Heart left ventricle (tissue), 13 donors: Measurements from ENCODE around the gene RUVBL2.

Experiments
- POLR2A ChIP-seq, 2 donors: fragments of 450-650 bp; IDR thresholded peaks; one replicate each; pipeline ENCODE4 v1.6.1; 2017; ENCODE audit warnings: antibody characterized with exemption in 2 of 2, mild to moderate bottlenecking in 2 of 2, moderate library complexity in 2 of 2
- TF ChIP-seq, protein P1 (sequence below), 12 donors: fragments of 200-600 bp; sonication (generic) in 4 of 12; IDR thresholded peaks; one replicate each; pipeline versions ENCODE4 v1.5.0 to v1.8.0; 2018 to 2022; ENCODE audit warnings: antibody characterized with exemption in 12 of 12, mild to moderate bottlenecking in 5 of 12
- donor health status: ischemic (EF 13 %, LVEDD 7.1; RV severe dilation, severe dysfunction).
- donor health status: DM: no; HTN: yes; CAD: no.
- donor health status: DM: no; HTN: no; CAD: no.
- donor health status: ischemic (EF 25% LVEDD 6.9; RV normal size, moderate dysfunction).
- donor health status: ischemic (EF 25% LVEDD 5.7; RV mildly dilated, moderate dysfunction).
- donor health status: ischemic (EF 35%, LVEDD 5.7; RV mildly dilated, moderate dysfunction).
- donor health status: nonischemic (EF 11% LVEDD 7.7; RV severe dilation, severe dysfunction).
- donor health status: DM: yes; HTN: yes; CAD: no.
- donor health status: PGD.
- donor health status: ischemic (EF 29% LVEDD 5.4; RV normal size, mild dysfunction).
- donor health status: nonischemic (EF 23%, LVEDD 6.1; RV moderate dilation, normal function).

DNA sequence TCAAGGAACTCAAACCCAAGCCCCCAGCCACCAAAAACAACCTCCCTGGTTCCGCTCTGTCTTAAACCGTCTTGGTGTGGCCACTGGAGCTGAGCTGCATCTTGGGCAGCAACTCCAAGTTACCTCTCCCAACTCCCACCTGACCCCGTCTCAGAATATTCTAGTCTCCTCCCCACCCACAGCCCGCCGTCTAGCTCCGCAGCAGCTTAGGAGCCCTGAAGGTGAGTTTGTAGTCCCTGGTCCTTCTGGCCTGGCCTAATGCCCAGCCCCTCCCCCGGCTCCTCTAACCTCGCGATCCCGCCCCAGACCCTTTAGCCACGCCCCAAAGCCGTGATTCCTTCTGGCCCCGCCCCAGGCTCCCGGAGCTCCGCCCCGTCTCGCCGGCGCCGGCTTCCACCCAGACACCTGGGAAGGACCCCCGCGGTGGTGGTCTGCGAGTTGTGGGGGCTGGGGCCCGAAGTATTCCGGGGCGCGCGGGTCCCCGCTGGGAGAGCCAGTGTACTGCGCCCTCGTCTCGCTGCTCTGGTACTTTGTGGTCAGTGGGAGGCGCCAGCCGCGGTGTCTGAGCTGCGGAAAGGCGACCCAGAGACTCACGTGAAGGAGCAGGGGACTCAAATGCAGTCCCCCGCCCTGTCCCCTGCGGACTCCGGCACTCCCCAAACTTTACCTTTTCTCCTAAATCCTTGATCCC is 25.7 kb downstream of the RUVBL2 start:
- TF ChIP-seq, protein P1, sequence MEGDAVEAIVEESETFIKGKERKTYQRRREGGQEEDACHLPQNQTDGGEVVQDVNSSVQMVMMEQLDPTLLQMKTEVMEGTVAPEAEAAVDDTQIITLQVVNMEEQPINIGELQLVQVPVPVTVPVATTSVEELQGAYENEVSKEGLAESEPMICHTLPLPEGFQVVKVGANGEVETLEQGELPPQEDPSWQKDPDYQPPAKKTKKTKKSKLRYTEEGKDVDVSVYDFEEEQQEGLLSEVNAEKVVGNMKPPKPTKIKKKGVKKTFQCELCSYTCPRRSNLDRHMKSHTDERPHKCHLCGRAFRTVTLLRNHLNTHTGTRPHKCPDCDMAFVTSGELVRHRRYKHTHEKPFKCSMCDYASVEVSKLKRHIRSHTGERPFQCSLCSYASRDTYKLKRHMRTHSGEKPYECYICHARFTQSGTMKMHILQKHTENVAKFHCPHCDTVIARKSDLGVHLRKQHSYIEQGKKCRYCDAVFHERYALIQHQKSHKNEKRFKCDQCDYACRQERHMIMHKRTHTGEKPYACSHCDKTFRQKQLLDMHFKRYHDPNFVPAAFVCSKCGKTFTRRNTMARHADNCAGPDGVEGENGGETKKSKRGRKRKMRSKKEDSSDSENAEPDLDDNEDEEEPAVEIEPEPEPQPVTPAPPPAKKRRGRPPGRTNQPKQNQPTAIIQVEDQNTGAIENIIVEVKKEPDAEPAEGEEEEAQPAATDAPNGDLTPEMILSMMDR (IDR thresholded peaks at IDR 0.05), result peak in 1 of 12 donors; percentile 12
- no peak for TF ChIP-seq POLR2A (IDR thresholded peaks at IDR 0.05)
